CD14-positive monocyte (primary cell): Measurements from ENCODE around the gene S100A16. TPM values are rescaled to one million over a fixed set of nuclear protein-coding genes. Genes with fewer than 3 reads are reported as not detected.
A peak's percentile ranks its signal among the peaks of the same experiment; 100 is the strongest.
"Not testable (repeated sequence)": the region's sequence is repeated elsewhere in the genome, so short reads cannot be mapped to it uniquely, and the experiment has no call there.

Experiments
- DNase-seq, 3 donors: peaks; one replicate each; pipeline ENCODE4 v3.0.0-alpha.2; 2011 to 2022
- H2AFZ ChIP-seq: 2 replicates; pipeline ENCODE4 v1.6.0; 2012; ENCODE audit warnings: mild to moderate bottlenecking, low read depth, low read length, inconsistent platforms; ENCODE audit not compliant: insufficient read depth, poor library complexity, severe bottlenecking
- H3K27ac ChIP-seq, 2 donors: 1 replicate in 1 of 2; 2 replicates in 1 of 2; pipeline ENCODE4 v1.5.1; 2012 to 2013; ENCODE audit warnings: low read length in 2 of 2, control low read depth in 1 of 2, inconsistent platforms in 1 of 2, low read depth in 1 of 2, mild to moderate bottlenecking in 1 of 2
- H3K27me3 ChIP-seq, 2 donors: one replicate each; pipeline versions ENCODE4 v1.6.0 to v1.6.1; 2011 to 2013; ENCODE audit warnings: low read length in 2 of 2; ENCODE audit not compliant: control insufficient read depth in 2 of 2, insufficient read depth in 2 of 2
- H3K36me3 ChIP-seq, 2 donors: replicated peaks in 1 of 2; 1 replicate in 1 of 2; 2 replicates in 1 of 2; pipeline versions ENCODE4 v1.5.1 to v1.6.1; 2012 to 2013; ENCODE audit warnings: low read length in 2 of 2, control low read depth in 1 of 2, inconsistent platforms in 1 of 2, mild to moderate bottlenecking in 1 of 2; ENCODE audit not compliant: insufficient read depth in 2 of 2, control insufficient read depth in 1 of 2
- H3K4me1 ChIP-seq, 2 donors: 1 replicate in 1 of 2; 2 replicates in 1 of 2; pipeline versions ENCODE4 v1.5.1 to v1.6.1; 2012 to 2013; ENCODE audit warnings: low read length in 2 of 2, control low read depth in 1 of 2, inconsistent platforms in 1 of 2, mild to moderate bottlenecking in 1 of 2, moderate library complexity in 1 of 2; ENCODE audit not compliant: insufficient read depth in 2 of 2, control insufficient read depth in 1 of 2
- H3K4me2 ChIP-seq: replicated peaks from 2 replicates; pipeline ENCODE3; 2012; ENCODE audit warnings: low read length, moderate library complexity, mild to moderate bottlenecking; ENCODE audit not compliant: poor library complexity, severe bottlenecking; ENCODE audit errors: extremely low read depth
- H3K4me3 ChIP-seq, 3 experiments: fragments of 200-600 bp in 1 of 3; sonication (generic) in 1 of 3; replicated peaks in 1 of 3; 1 replicate in 2 of 3; 2 replicates in 1 of 3; pipeline ENCODE4 v1.5.1; 2011 to 2013; ENCODE audit warnings: low read length in 3 of 3, mild to moderate bottlenecking in 3 of 3, control low read depth in 2 of 3, low read depth in 2 of 3, inconsistent platforms in 1 of 3, moderate library complexity in 1 of 3
- H3K79me2 ChIP-seq: 2 replicates; pipeline ENCODE4 v1.6.0; 2012; ENCODE audit warnings: mild to moderate bottlenecking, control low read depth, inconsistent platforms, low read length, moderate library complexity; ENCODE audit not compliant: insufficient read depth
- H3K9ac ChIP-seq: 2 replicates; pipeline ENCODE4 v1.6.0; 2017; ENCODE audit warnings: low read length, mild to moderate bottlenecking; ENCODE audit not compliant: insufficient read depth, poor library complexity, severe bottlenecking
- H3K9me3 ChIP-seq, 2 donors: replicated peaks in 1 of 2; 1 replicate in 1 of 2; 2 replicates in 1 of 2; pipeline versions ENCODE4 v1.5.1 to v1.6.1; 2012 to 2013; ENCODE audit warnings: low read length in 2 of 2, control low read depth in 1 of 2; ENCODE audit not compliant: control insufficient read depth in 1 of 2, insufficient read depth in 1 of 2
- H4K20me1 ChIP-seq: 2 replicates; pipeline ENCODE4 v1.6.0; 2012; ENCODE audit warnings: mild to moderate bottlenecking, low read length, control low read depth, moderate library complexity; ENCODE audit not compliant: insufficient read depth
- H3K27ac Mint-ChIP-seq, 7 donors: one replicate each; pipeline ENCODE4 v1.8.0; 2020; ENCODE audit warnings: mild to moderate bottlenecking in 7 of 7, mixed read lengths in 7 of 7, moderate library complexity in 6 of 7, inconsistent platforms in 2 of 7
- H3K27me3 Mint-ChIP-seq, 3 donors: one replicate each; pipeline ENCODE4 v1.8.0; 2021 to 2022; ENCODE audit warnings: low read depth in 3 of 3, mild to moderate bottlenecking in 3 of 3, mixed read lengths in 3 of 3, moderate library complexity in 3 of 3, inconsistent platforms in 1 of 3
- H3K36me3 Mint-ChIP-seq, 2 donors: one replicate each; pipeline ENCODE4 v1.8.0; 2020; ENCODE audit warnings: mixed read lengths in 2 of 2, inconsistent platforms in 1 of 2, mild to moderate bottlenecking in 1 of 2
- H3K4me1 Mint-ChIP-seq: one replicate; pipeline ENCODE4 v1.8.0; 2020; ENCODE audit warnings: mild to moderate bottlenecking, mixed read lengths
- H3K4me3 Mint-ChIP-seq, 2 donors: one replicate each; pipeline ENCODE4 v1.8.0; 2020; ENCODE audit warnings: mild to moderate bottlenecking in 2 of 2, mixed read lengths in 2 of 2, moderate library complexity in 1 of 2
- H3K9me3 Mint-ChIP-seq, 7 donors: one replicate each; pipeline ENCODE4 v1.8.0; 2020 to 2022; ENCODE audit warnings: mixed read lengths in 7 of 7, mild to moderate bottlenecking in 6 of 7, moderate library complexity in 6 of 7, inconsistent platforms in 2 of 7
- CTCF ChIP-seq: fragments of 200-600 bp; IDR thresholded peaks from one replicate; pipeline ENCODE4 v1.8.0; 2022; ENCODE audit warnings: antibody characterized with exemption, mild to moderate bottlenecking
- WGBS: methylation state at CpG from one replicate; pipeline ENCODE4 v1.1.5; 2013; ENCODE audit warnings: missing lambda C conversion rate; ENCODE audit not compliant: insufficient coverage; 5-methylcytosine and 5-hydroxymethylcytosine counted together
- intact Hi-C, 2 donors: fragments of 100-400 bp; cut with micrococcal nuclease; formaldehyde crosslinking; loops; one replicate each; pipeline versions ENCODE4 v1.15.0 to v1.15.1; 2023
- polyA plus RNA-seq, 3 donors: library from polyadenylated mRNA; depleted of rRNA in 1 of 3; unstranded in 2 of 3; stranded (reverse) in 1 of 3; fragments of 300-500 nt in 2 of 3; fragments of >200 nt in 1 of 3; fragmentation: Illumina TruSeq in 2 of 3; gene quantifications; 1 replicate in 2 of 3; 2 replicates in 1 of 3; pipeline ENCODE4 v1.2.3, GENCODE V29; 2012 to 2021

The S100A16 gene
- polyA plus RNA-seq, 3 donors = not detected

- peaks cover 19 to 25% of the 10 kb centered on the region in 2 donors for H3K4me1 ChIP-seq
- Mint-ChIP-seq H3K4me3 (no peak overlapping the region), H3K36me3 (peaks cover 80 to 95% of the 10 kb centered on the region in 2 donors), H3K4me1 (peaks cover 33% of the 10 kb centered on the region), H3K27ac (peak overlapping the region in 1 of 7 donors; percentile 58), H3K27me3 (peaks cover 0 to 2% (median 0%) of the 10 kb centered on the region in 3 donors), H3K9me3 (no peaks in the 10 kb centered on the region)
- no peak overlapping the region for H3K4me2 ChIP-seq
- H3K27ac ChIP-seq = peak overlapping the region in 1 of 2 donors; percentile 32
- DNase-seq = no peak
- TF ChIP-seq CTCF = no peak
- H3K9ac ChIP-seq = no peak overlapping the region
- peaks cover 79% of the 10 kb centered on the region for H4K20me1 ChIP-seq
- H3K9me3 ChIP-seq = no peaks in the 10 kb centered on the region
- intact Hi-C loops = no loop called here
- H3K27me3 ChIP-seq = no peaks in the 10 kb centered on the region
- no peak overlapping the region for H3K4me3 ChIP-seq
- 100% methylated on average over 4 of the region's 11 CpGs for WGBS
- peaks cover 87% of the 10 kb centered on the region for H3K79me2 ChIP-seq
- H3K36me3 ChIP-seq = peaks cover 84 to 92% of the 10 kb centered on the region in 2 donors
- no peak overlapping the region for H2AFZ ChIP-seq
Observed at GRCh38 chr1:153642161-153642560, 29.2 kb upstream of the S100A16 start.

GRCh38 chr1:153640861-153641260 lies 27.9 kb upstream of the S100A16 start:
- no peak for DNase-seq
- Histone ChIP-seq H4K20me1 (peaks cover 91% of the 10 kb centered on the region), H3K79me2 (peaks cover 99% of the 10 kb centered on the region), H3K27me3 (no peaks in the 10 kb centered on the region), H2AFZ (no peak overlapping the region), H3K4me2 (no peak overlapping the region), H3K4me3 (no peak overlapping the region), H3K9ac (no peak overlapping the region), H3K36me3 (peaks cover 97 to 100% of the 10 kb centered on the region in 2 donors), H3K4me1 (peaks cover 6 to 14% of the 10 kb centered on the region in 2 donors), H3K27ac (no peak overlapping the region), H3K9me3 (no peaks in the 10 kb centered on the region)
- intact Hi-C loops = no loop called here
- Mint-ChIP-seq H3K36me3 (peaks cover 87 to 100% of the 10 kb centered on the region in 2 donors), H3K27me3 (peaks cover 0 to 2% (median 0%) of the 10 kb centered on the region in 3 donors), H3K4me1 (peaks cover 20% of the 10 kb centered on the region), H3K4me3 (no peak overlapping the region), H3K27ac (no peak overlapping the region), H3K9me3 (no peaks in the 10 kb centered on the region)
- 80% methylated on average over 1 of the region's 6 CpGs for WGBS
- TF ChIP-seq CTCF = no peak

- H3K4me2 ChIP-seq, H3K9ac ChIP-seq, intact Hi-C loops, H3K4me3 ChIP-seq, H3K27ac ChIP-seq, H3K27me3 ChIP-seq, H3K4me3 Mint-ChIP-seq, H2AFZ ChIP-seq, H3K9me3 Mint-ChIP-seq, DNase-seq, H3K9me3 ChIP-seq, H3K27me3 Mint-ChIP-seq: not testable (repeated sequence)
- 100% methylated on average over 2 of the region's 5 CpGs for WGBS
- Histone ChIP-seq H3K4me1 (peaks cover 2 to 14% of the 10 kb centered on the region in 2 donors), H3K36me3 (peaks cover 92 to 95% of the 10 kb centered on the region in 2 donors), H4K20me1 (peaks cover 92% of the 10 kb centered on the region), H3K79me2 (peaks cover 99% of the 10 kb centered on the region)
- Mint-ChIP-seq H3K36me3 (peaks cover 82 to 97% of the 10 kb centered on the region in 2 donors), H3K4me1 (peaks cover 17% of the 10 kb centered on the region), H3K27ac (peak overlapping the region in 1 of 7 donors; percentile 66)
Observed at GRCh38 chr1:153640213-153640612, 27.3 kb upstream of the S100A16 start.
